T follicular helper cell (primary cell): ENCODE results near the gene RSRP1.
"Not testable (repeated sequence)": the region's sequence is repeated elsewhere in the genome, so short reads cannot be mapped to it uniquely, and the experiment has no call there.

Source experiments
- DNase-seq: peaks from one replicate; pipeline ENCODE4 v3.0.0-alpha.2; 2020; ENCODE audit warnings: low read depth
- total RNA-seq, 2 experiments: gene quantifications; one replicate each; lab custom pipeline; 2026; lab: John Stamatoyannopoulos, UW

RSRP1 gene, protein sequence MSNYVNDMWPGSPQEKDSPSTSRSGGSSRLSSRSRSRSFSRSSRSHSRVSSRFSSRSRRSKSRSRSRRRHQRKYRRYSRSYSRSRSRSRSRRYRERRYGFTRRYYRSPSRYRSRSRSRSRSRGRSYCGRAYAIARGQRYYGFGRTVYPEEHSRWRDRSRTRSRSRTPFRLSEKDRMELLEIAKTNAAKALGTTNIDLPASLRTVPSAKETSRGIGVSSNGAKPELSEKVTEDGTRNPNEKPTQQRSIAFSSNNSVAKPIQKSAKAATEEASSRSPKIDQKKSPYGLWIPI
- 63.5 to 275 reads per million in 2 experiments for total RNA-seq

GRCh38 chr1:25247024-25247828 is at the start of gene RSRP1:
TSS of gene RSRP1 (minus strand) at chr1:25247454. CDS start at chr1:25246963, 491 bp downstream.
- DNase-seq = peak; percentile 100

GRCh38 chr1:25296501-25296900 is 49.2 kb upstream of the RSRP1 start:
- DNase-seq = not testable (repeated sequence)

GRCh38 chr1:25294889-25295826 is 47.9 kb upstream of the RSRP1 start:
- not testable (repeated sequence) for DNase-seq

GRCh38 chr1:25293426-25293825 is 46.2 kb upstream of the RSRP1 start:
- not testable (repeated sequence) for DNase-seq

DNA sequence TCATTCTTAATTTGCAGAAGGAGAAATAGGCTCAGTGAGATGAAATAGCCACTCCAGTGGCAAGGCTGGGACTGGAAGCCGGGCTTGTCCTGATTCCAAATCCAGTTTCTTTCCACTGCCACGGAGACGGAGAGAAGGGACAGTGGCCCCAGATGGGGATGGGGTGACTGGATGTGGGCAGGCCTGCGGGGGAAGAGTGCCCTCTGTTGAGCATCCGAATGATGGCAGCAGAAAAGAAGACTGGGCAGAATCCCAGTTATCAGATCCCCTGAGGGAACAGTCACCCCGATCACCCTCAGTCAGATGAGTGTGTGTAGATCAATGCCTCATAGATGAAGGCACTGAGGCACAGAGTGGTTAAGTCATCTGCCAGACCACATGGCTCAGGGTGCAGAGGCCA is 42.8 kb upstream of the RSRP1 start:
- DNase-seq = not testable (repeated sequence)

GRCh38 chr1:25288573-25289101 is 41.4 kb upstream of the RSRP1 start:
- DNase-seq = not testable (repeated sequence)

DNA sequence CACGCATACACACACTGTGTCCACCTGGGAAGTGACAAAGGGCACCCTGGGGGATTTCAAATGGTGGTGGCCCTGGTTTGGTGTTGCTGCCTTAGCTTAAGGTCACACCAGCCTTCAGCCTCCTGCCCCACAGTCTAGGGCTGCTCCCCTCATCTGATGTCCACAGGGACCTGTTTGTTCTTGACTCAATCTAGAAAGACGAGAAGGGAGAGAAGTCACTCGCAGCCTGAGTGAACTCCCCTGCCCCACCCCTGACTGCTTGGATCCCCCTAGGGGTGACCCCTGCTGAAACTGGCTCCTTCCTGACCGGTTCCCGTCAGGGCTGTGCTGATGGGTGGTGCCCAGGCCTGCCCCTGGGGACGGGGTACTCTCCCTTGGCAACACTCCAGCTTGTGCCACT is 39.9 kb upstream of the RSRP1 start:
- not testable (repeated sequence) for DNase-seq

DNA sequence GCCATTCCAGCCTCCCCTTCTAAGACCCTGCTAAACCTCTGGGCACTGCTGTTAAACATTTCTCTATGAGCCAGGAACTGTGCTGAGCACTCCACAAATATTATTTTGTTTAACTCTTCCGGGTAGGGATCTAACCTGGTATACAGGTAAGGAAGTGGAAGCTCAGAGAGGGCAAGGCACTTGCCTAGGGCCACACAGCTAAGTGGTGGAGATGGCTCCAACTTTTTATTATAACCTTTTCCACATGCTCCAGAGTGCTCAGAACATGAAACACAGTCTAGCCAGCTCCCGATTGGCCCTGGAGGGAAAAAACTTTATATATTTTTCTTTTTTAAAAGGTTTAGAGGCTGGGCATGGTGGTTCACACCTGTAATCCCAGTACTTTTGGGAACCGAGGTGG is 38.6 kb upstream of the RSRP1 start:
- DNase-seq = not testable (repeated sequence)

DNA sequence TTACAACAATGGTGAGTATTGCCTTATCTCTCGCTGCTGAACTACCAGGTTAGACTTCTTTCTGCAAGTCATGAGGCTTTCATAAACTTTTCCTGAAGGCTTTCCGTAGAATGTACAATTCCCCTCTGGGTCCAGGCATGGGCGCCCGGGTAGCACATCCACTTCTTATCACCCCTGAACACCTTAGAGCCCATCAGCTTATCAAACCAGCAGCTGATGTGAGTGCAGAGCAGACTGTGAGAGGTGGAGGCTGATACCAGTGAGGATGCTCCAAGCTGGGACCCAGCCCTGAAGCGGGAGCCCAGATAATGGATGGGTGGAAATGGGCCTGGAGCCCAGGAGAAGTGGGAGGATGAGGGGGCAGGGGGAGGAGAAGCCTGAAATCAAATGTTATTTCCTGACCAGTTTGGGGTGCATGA is 32.4 kb upstream of the RSRP1 start:
- not testable (repeated sequence) for DNase-seq

- not testable (repeated sequence) for DNase-seq
Measured at GRCh38 chr1:25278790-25279189, 31.5 kb upstream of the RSRP1 start.

- DNase-seq = not testable (repeated sequence)
Measured at GRCh38 chr1:25278358-25278757, 31.1 kb upstream of the RSRP1 start.

- not testable (repeated sequence) for DNase-seq
Measured at GRCh38 chr1:25277295-25277694, 30.0 kb upstream of the RSRP1 start.

GRCh38 chr1:25275648-25276047 is 28.4 kb upstream of the RSRP1 start:
- DNase-seq = not testable (repeated sequence)

DNA sequence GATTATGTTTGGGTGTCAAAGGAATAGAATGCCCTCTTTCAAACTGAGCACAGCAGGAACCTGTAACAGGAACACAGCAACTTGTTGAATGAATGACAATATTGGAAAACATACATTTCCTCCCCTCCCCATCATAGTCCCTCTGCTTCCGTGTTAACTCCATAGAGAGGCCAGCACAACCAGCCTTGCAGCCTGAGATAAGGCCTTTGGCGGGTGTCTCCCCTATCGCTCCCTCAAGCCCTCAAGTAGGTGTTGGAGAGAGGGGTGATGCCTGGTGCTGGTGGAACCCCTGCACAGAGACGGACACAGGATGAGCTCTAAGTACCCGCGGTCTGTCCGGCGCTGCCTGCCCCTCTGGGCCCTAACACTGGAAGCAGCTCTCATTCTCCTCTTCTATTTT is 25.0 kb upstream of the RSRP1 start, which contains the start of gene RHD:
TSS of gene RHD (plus strand) at position 272 of the 400 bp plus-strand sequence. CDS start at position 311, 39 bp downstream.
- DNase-seq = not testable (repeated sequence)

DNA sequence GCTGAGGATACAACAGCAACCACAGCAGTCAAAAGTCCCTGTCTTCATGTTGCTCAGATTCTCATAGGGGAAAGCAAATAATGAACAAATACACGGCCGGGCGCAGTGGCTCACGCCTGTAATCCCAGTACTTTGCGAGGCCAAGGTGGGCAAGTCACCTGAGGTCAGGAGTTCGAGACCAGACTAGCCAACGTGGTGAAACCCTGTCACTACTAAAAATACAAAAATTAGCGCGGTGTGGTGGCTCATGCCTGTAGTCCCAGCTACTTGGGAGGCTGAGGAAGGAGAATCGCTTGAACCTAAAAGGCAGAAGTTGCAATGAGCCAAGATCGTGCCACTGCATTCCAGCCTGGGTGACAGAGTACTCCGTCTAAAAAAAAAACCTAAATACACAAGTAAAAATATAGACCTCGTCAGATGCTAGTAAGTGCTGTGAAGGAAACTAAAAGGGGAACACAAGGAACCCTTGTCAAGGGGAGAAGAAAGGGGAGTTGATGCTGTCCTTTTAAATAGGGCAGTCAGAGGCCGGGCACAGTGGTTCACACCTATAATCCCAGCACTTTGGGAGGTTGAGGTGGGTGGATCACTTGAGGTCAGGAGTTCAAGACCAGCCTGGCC is 21.0 kb upstream of the RSRP1 start:
- not testable (repeated sequence) for DNase-seq

- peak; percentile 90 for DNase-seq
Measured at GRCh38 chr1:25267288-25268142, 20.3 kb upstream of the RSRP1 start.

DNA sequence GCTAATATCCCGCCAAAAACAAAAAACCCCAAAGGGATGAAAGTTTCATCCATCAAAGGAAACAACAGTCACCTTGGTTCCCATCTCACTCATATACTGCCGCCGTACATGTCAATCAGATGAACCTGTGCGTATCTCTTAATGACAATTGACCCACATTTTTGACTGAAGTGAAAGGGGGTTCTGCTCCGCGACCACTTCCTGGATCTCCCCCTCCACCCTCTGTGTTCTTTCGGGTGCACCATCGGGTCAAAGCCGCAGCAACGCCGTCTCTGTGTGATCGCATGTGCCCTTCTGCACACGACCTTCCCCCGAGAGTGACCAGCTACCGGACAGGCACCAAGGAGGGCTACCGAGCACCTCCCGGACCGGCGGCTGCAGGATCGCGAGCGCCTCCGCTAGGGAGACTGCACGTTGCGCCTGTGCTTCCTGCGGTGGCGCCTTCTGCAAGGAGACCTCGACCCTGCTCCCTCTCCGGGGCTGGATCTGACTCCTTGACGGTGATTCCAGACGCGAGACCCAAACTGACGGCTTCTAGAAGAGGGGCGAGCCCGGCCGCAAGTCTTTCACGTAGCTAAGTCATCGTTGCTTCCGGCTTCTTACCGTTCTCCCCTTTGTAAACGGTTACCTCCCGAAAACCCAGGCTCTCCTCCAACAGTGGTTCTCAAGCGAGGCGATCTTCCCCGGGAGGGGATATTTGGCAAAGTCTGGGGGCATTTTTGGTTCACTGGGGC is 19.5 kb upstream of the RSRP1 start:
- DNase-seq = not testable (repeated sequence)

DNA sequence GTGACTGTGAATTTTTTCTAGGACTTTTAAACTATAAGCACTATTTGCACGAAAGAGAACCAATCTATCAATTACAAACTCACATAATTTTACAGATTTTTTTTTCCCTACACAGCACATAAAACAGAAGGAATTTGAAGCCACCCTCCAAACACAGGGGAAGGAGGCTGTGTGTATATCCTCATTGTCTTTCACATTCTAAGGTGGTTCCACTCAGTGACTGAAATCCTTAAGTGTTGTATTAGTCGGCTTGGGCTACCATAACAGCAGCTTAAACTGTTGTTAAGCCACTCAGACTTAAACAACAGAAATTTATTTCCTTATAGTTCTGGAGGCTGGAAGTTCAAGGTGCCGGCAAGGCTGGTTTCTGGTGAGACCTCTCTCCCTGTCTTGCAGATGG is 13.1 kb upstream of the RSRP1 start:
- DNase-seq = not testable (repeated sequence)

DNA sequence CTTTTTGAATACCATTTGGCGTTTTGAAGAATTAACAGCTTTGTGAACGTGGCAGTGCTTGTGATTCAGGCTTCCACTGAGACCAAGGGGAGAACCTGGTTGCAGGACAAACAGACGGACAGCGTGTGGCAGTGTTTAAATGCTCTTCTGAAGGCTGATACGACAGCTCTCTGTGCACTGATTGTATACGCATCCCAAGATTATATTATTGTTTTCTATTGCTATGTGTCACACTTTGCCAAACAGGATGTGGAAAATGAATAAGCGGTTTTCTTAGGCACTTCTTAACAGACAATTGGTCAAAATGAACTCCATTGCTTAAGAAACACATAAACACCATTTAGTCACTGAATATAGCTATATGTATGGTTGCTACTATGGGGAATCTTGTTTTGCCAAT is 12.6 kb upstream of the RSRP1 start:
- not testable (repeated sequence) for DNase-seq
